OCI-LY1 (cell line): ENCODE results near the gene PUM2.

Experiments
- CTCF ChIP-seq: fragments of 200-600 bp; sonication (generic), shearing (Covaris generic); IDR thresholded peaks from 2 replicates; pipeline ENCODE4 v1.5.1; 2017; ENCODE audit warnings: mild to moderate bottlenecking, antibody characterized with exemption, low read length, moderate library complexity, mixed read lengths
- EZH2 ChIP-seq: fragments of 200-600 bp; sonication (generic), shearing (Covaris generic); IDR thresholded peaks from 2 replicates; pipeline ENCODE4 v1.8.0; 2017; ENCODE audit warnings: borderline replicate concordance, mixed run types, mild to moderate bottlenecking, antibody characterized with exemption, low read length, moderate library complexity, mixed read lengths

DNA sequence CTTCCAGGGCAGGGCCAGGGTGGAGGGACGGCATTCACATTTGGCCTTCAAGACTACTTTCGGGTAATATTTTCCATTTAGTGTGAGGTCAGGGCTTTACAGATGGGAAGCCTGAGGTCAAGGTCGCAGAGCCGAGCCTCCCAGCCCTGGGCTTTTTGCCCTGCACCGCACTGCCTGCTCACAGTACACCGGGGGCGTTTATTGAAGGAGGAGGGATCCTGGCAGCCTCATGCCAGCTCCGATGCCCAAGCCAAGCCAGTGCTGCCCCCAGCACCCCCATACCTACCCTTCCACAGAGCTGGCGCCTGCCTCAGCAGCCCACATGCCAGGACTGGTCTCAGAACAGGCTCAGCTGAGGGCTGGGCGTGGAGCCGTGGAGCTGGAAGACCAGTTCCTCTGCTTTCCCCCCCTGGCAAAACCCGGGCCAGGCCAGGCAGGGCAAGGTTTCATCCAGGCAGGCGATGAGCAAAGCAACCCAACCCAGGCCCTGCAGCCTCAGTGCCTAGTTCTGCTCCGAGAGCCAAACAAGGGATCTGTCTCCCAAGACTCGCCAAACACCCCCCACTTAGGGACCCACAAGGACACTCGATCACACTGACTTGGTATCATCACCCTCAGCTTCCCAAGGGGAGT, 137.7 kb downstream of the PUM2 start:
- TF ChIP-seq CTCF (no peak), EZH2 (no peak)
